HFF-Myc (cell line): ENCODE measurements around the gene VAMP7.
"Not testable (repeated sequence)": the region's sequence is repeated elsewhere in the genome, so short reads cannot be mapped to it uniquely, and the experiment has no call there.

Source experiments
- DNase-seq: peaks from one replicate; pipeline ENCODE4 v3.0.0-alpha.2; 2011; ENCODE audit warnings: low read depth; ENCODE audit errors: extremely low read depth
- H3K4me3 ChIP-seq: replicated peaks from 2 replicates; pipeline ENCODE4 v1.5.1; 2011; ENCODE audit warnings: low read depth, mild to moderate bottlenecking, control low read depth, low read length
- CTCF ChIP-seq: IDR thresholded peaks from 2 replicates; pipeline ENCODE4 v1.5.1; 2012; ENCODE audit warnings: mild to moderate bottlenecking, low read depth, low read length, control low read depth; ENCODE audit errors: missing control alignments

VAMP7 gene

GRCh38 chrX:155896512-155896911 lies 15.4 kb downstream of the VAMP7 start:
- no peak overlapping the region for H3K4me3 ChIP-seq
- no peak for DNase-seq
- TF ChIP-seq CTCF, result no peak

GRCh38 chrX:155899366-155899765 lies 18.2 kb downstream of the VAMP7 start:
- no peak for TF ChIP-seq CTCF
- H3K4me3 ChIP-seq, result no peak overlapping the region
- no peak for DNase-seq

- DNase-seq, result no peak
- no peak overlapping the region for H3K4me3 ChIP-seq
- no peak for TF ChIP-seq CTCF
Observed at GRCh38 chrX:155900765-155901164, 19.6 kb downstream of the VAMP7 start.

- H3K4me3 ChIP-seq, DNase-seq: not testable (repeated sequence)
Observed at GRCh38 chrX:155907661-155908060, 26.5 kb downstream of the VAMP7 start.

GRCh38 chrX:155923200-155923599 lies 42.1 kb downstream of the VAMP7 start:
- no peak for DNase-seq
- TF ChIP-seq CTCF, result no peak
- no peak overlapping the region for H3K4me3 ChIP-seq

GRCh38 chrX:155930852-155931618 lies 49.9 kb downstream of the VAMP7 start:
- DNase-seq, H3K4me3 ChIP-seq: not testable (repeated sequence)

- no peak for DNase-seq
- no peak overlapping the region for H3K4me3 ChIP-seq
- no peak for TF ChIP-seq CTCF
Observed at GRCh38 chrX:155938132-155938531, 57.0 kb downstream of the VAMP7 start.

- no peak overlapping the region for H3K4me3 ChIP-seq
- no peak for TF ChIP-seq CTCF
- DNase-seq, result no peak
Observed at GRCh38 chrX:155949098-155949497, 68.0 kb downstream of the VAMP7 start.
